SK-N-SH treated with all-trans-retinoic acid at 6 μM for 48 hours (cell line): Measurements from ENCODE around the gene TMEM131.

ENCODE experiments used
- ATAC-seq: fragments of 200-7000 bp; cut with Tn5 transposase; 3 replicates; pipeline ENCODE4 v1.9.1; 2020; ENCODE audit warnings: mild to moderate bottlenecking, moderate library complexity
- ARNTL ChIP-seq: fragments of 450-650 bp; formaldehyde crosslinking; IDR thresholded peaks from 2 replicates; pipeline ENCODE4 v1.5.0; 2020; ENCODE audit warnings: low read depth, mild to moderate bottlenecking, moderate library complexity, borderline replicate concordance
- BACH2 ChIP-seq: fragments of 250-450 bp; sonication (Bioruptor Pico); IDR thresholded peaks from 2 replicates; pipeline ENCODE4 v1.9.0; 2021; ENCODE audit warnings: mild to moderate bottlenecking, borderline replicate concordance
- CREB5 ChIP-seq: fragments of 250-450 bp; sonication (Bioruptor Pico); IDR thresholded peaks from 2 replicates; pipeline ENCODE4 v1.5.1; 2020; ENCODE audit warnings: low read depth, mild to moderate bottlenecking, moderate library complexity
- CSDC2 ChIP-seq: fragments of 250-450 bp; sonication (Bioruptor Pico); IDR thresholded peaks from 2 replicates; pipeline ENCODE4 v1.5.0; 2020; ENCODE audit warnings: mild to moderate bottlenecking, moderate library complexity
- ESRRG ChIP-seq: fragments of 250-450 bp; sonication (Bioruptor Pico); IDR thresholded peaks from 2 replicates; pipeline ENCODE4 v1.6.1; 2021; ENCODE audit warnings: mild to moderate bottlenecking
- GLIS3 ChIP-seq: fragments of 250-450 bp; sonication (Bioruptor Pico); IDR thresholded peaks from 2 replicates; pipeline ENCODE4 v1.5.0; 2020; ENCODE audit warnings: mild to moderate bottlenecking, moderate library complexity
- OSR1 ChIP-seq: fragments of 250-450 bp; sonication (Bioruptor Pico); IDR thresholded peaks from 2 replicates; pipeline ENCODE4 v1.8.0; 2022; ENCODE audit warnings: moderate library complexity, mild to moderate bottlenecking, inconsistent platforms
- PATZ1 ChIP-seq: fragments of 250-450 bp; sonication (Bioruptor Pico); IDR thresholded peaks from 2 replicates; pipeline ENCODE4 v1.8.0; 2020; ENCODE audit warnings: mild to moderate bottlenecking, moderate library complexity, borderline replicate concordance
- PPARA ChIP-seq: fragments of 250-450 bp; sonication (Bioruptor Pico); IDR thresholded peaks from 2 replicates; pipeline ENCODE4 v1.5.0; 2020; ENCODE audit warnings: mild to moderate bottlenecking, borderline replicate concordance
- RARB ChIP-seq: fragments of 250-450 bp; sonication (Bioruptor Pico); IDR thresholded peaks from 2 replicates; pipeline ENCODE4 v1.8.0; 2021; ENCODE audit warnings: mild to moderate bottlenecking, moderate library complexity
- TCF4 ChIP-seq: fragments of 250-450 bp; sonication (Bioruptor Pico); IDR thresholded peaks from 2 replicates; pipeline ENCODE4 v1.8.0; 2021; ENCODE audit warnings: mild to moderate bottlenecking, moderate library complexity, borderline replicate concordance
- TOX ChIP-seq: fragments of 250-450 bp; sonication (Bioruptor Pico); IDR thresholded peaks from 2 replicates; pipeline ENCODE4 v1.8.0; 2021; ENCODE audit warnings: mild to moderate bottlenecking, moderate library complexity, borderline replicate concordance
- ZC3H10 ChIP-seq: fragments of 250-450 bp; sonication (Bioruptor Pico); IDR thresholded peaks from 2 replicates; pipeline ENCODE4 v1.5.1; 2021; ENCODE audit warnings: mild to moderate bottlenecking, moderate library complexity
- ZFP30 ChIP-seq: fragments of 450-650 bp; formaldehyde crosslinking; IDR thresholded peaks from 2 replicates; pipeline ENCODE4 v1.5.0; 2022; ENCODE audit warnings: mild to moderate bottlenecking, moderate library complexity
- ZNF565 ChIP-seq: fragments of 450-650 bp; formaldehyde crosslinking; conservative IDR thresholded peaks from 2 replicates; pipeline ENCODE4 v1.5.0; 2020; ENCODE audit warnings: low read depth, mild to moderate bottlenecking, moderate library complexity
- ZNF70 ChIP-seq: fragments of 450-650 bp; formaldehyde crosslinking; IDR thresholded peaks from 2 replicates; pipeline ENCODE4 v1.5.0; 2020; ENCODE audit warnings: mild to moderate bottlenecking, moderate library complexity
- TF ChIP-seq, protein P1 (sequence below): fragments of 250-450 bp; sonication (Bioruptor Pico); IDR thresholded peaks from 2 replicates; pipeline ENCODE4 v1.5.0; 2020; ENCODE audit warnings: mild to moderate bottlenecking, moderate library complexity
- TF ChIP-seq, protein P2 (sequence below): fragments of 250-450 bp; sonication (Bioruptor Pico); IDR thresholded peaks from 2 replicates; pipeline ENCODE4 v1.8.0; 2021; ENCODE audit warnings: low read depth, mild to moderate bottlenecking, moderate library complexity, borderline replicate concordance
- TF ChIP-seq, protein P3 (sequence below): fragments of 250-450 bp; sonication (Bioruptor Pico); IDR thresholded peaks from 2 replicates; pipeline ENCODE4 v1.5.1; 2021; ENCODE audit warnings: mild to moderate bottlenecking, moderate library complexity

TMEM131 gene

DNA sequence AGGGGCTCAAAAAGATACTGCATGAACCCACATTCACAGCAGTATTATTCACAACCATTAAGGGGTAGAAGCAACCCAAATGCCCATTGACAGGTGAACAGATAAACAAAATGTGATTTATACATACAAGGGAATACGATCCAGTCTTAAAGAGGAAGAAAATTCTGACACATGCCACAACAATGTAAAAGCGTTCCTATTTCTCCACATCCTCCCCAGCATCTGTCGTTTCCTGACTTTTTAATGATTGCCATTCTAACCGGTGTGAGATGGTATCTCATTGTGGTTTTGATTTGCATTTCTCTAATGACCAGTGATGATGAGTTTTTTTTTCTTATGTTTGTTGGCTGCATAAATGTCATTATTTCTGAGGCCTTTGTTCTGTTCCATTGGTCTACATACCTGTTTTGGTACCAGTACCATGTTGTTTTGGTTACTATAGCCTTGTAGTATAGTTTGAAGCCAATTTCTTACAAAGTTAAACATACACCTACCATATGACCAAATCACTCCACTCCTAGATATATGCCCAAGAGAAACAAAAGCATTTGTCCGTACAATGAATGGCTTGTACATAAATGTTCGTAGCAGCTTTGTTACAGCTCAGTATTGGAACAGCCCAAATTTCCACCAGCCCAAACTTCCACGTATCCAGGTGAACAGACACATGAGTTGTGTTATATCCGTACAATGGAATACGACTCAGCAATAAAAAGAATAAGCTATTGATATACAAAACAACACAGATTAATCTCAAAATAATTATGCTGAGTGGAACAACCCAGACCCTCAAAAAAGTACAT, 85.1 kb downstream of the TMEM131 start (continued):
- TF ChIP-seq, protein P1, sequence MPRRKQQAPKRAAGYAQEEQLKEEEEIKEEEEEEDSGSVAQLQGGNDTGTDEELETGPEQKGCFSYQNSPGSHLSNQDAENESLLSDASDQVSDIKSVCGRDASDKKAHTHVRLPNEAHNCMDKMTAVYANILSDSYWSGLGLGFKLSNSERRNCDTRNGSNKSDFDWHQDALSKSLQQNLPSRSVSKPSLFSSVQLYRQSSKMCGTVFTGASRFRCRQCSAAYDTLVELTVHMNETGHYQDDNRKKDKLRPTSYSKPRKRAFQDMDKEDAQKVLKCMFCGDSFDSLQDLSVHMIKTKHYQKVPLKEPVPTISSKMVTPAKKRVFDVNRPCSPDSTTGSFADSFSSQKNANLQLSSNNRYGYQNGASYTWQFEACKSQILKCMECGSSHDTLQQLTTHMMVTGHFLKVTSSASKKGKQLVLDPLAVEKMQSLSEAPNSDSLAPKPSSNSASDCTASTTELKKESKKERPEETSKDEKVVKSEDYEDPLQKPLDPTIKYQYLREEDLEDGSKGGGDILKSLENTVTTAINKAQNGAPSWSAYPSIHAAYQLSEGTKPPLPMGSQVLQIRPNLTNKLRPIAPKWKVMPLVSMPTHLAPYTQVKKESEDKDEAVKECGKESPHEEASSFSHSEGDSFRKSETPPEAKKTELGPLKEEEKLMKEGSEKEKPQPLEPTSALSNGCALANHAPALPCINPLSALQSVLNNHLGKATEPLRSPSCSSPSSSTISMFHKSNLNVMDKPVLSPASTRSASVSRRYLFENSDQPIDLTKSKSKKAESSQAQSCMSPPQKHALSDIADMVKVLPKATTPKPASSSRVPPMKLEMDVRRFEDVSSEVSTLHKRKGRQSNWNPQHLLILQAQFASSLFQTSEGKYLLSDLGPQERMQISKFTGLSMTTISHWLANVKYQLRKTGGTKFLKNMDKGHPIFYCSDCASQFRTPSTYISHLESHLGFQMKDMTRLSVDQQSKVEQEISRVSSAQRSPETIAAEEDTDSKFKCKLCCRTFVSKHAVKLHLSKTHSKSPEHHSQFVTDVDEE (CRISPR knock-in tag) = no peak
- TF ChIP-seq PPARA (no peak), RARB (no peak), TCF4 (no peak), ZNF70 (CRISPR knock-in tag) (no peak), BACH2 (CRISPR knock-in tag) (no peak), ZFP30 (no peak), ZC3H10 (CRISPR knock-in tag) (no peak), ESRRG (CRISPR knock-in tag) (no peak), ZNF565 (CRISPR knock-in tag) (no peak)

- no peak for TF ChIP-seq PATZ1
- TF ChIP-seq, all 23 proteins: peak for 0
- ATAC-seq = no peak
Observed at GRCh38 chr2:97908208-97908676, 87.5 kb downstream of the TMEM131 start.

- TF ChIP-seq ZNF70 (CRISPR knock-in tag) (no peak), ZC3H10 (CRISPR knock-in tag) (no peak), ZFP30 (no peak), TOX (no peak), CSDC2 (CRISPR knock-in tag) (no peak), RARB (no peak), PPARA (no peak), PATZ1 (no peak), TCF4 (no peak), OSR1 (CRISPR knock-in tag) (no peak), CREB5 (CRISPR knock-in tag) (no peak), ARNTL (CRISPR knock-in tag) (no peak), BACH2 (CRISPR knock-in tag) (no peak), GLIS3 (CRISPR knock-in tag) (no peak)
- TF ChIP-seq, protein P2, sequence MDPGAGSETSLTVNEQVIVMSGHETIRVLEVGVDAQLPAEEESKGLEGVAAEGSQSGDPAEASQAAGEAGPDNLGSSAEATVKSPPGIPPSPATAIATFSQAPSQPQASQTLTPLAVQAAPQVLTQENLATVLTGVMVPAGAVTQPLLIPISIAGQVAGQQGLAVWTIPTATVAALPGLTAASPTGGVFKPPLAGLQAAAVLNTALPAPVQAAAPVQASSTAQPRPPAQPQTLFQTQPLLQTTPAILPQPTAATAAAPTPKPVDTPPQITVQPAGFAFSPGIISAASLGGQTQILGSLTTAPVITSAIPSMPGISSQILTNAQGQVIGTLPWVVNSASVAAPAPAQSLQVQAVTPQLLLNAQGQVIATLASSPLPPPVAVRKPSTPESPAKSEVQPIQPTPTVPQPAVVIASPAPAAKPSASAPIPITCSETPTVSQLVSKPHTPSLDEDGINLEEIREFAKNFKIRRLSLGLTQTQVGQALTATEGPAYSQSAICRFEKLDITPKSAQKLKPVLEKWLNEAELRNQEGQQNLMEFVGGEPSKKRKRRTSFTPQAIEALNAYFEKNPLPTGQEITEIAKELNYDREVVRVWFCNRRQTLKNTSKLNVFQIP (CRISPR knock-in tag) = no peak
- TF ChIP-seq, protein P3, sequence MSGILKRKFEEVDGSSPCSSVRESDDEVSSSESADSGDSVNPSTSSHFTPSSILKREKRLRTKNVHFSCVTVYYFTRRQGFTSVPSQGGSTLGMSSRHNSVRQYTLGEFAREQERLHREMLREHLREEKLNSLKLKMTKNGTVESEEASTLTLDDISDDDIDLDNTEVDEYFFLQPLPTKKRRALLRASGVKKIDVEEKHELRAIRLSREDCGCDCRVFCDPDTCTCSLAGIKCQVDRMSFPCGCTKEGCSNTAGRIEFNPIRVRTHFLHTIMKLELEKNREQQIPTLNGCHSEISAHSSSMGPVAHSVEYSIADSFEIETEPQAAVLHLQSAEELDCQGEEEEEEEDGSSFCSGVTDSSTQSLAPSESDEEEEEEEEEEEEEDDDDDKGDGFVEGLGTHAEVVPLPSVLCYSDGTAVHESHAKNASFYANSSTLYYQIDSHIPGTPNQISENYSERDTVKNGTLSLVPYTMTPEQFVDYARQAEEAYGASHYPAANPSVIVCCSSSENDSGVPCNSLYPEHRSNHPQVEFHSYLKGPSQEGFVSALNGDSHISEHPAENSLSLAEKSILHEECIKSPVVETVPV = no peak
- ATAC-seq = no peak
Observed at GRCh38 chr2:97907369-97908100, 88.2 kb downstream of the TMEM131 start.
